ENCODE results near the gene ZNF652.

GRCh38 chr17:49247944-49248343, 114.1 kb downstream of the ZNF652 start:
- no peak for TF ChIP-seq CTCF (IDR thresholded peaks at IDR 0.05)
- no peak for TF ChIP-seq POLR2A (IDR thresholded peaks at IDR 0.05)

Measured in lower leg skin (tissue), 3 donors.